GM12875 (cell line): ENCODE data around the gene KLC4.

Experiments
- H3K4me3 ChIP-seq: one replicate; pipeline ENCODE4 v1.5.1; 2011; ENCODE audit warnings: low read depth, low read length, control low read depth
- TF ChIP-seq, protein P1 (sequence below): IDR thresholded peaks from 2 replicates; pipeline ENCODE4 v1.5.1; 2011; ENCODE audit warnings: low read depth, mild to moderate bottlenecking, control low read depth, inconsistent platforms, low read length, moderate library complexity, borderline replicate concordance; ENCODE audit not compliant: insufficient read depth

Gene KLC4

DNA sequence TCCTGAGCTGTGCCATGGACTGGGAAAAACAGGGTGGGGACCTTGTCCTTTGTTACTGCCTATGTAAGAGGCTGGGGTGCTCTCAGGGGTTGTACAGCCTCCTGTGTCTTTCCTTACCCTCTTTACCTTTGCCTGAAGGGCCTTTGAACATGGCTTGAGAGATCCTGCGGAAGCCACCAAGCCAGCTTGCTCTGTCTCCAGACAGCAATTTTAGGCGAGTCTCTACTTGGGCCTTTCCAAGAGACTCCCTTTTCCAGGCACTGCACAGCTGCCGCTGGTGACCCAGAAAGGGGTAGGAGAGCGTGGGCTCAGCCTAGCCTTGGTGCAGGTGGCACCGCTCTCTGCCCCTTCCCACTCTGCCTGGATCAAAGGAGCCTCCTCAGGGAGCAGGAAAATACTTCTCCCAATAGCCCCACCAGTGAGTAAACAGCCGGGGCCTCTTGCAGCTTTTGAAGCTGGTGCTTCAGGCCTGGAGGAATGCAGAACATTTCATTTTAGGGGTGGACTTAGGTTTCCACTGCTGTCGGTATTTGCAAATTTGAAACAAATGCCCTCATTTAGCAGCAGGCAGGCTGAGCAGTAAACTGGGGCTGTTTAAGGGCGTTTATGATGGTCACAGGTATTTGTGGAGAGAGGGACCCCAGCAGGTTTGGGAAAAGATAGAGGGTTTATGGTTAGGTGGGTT, 30.6 kb downstream of the KLC4 start:
- TF ChIP-seq, protein P1, sequence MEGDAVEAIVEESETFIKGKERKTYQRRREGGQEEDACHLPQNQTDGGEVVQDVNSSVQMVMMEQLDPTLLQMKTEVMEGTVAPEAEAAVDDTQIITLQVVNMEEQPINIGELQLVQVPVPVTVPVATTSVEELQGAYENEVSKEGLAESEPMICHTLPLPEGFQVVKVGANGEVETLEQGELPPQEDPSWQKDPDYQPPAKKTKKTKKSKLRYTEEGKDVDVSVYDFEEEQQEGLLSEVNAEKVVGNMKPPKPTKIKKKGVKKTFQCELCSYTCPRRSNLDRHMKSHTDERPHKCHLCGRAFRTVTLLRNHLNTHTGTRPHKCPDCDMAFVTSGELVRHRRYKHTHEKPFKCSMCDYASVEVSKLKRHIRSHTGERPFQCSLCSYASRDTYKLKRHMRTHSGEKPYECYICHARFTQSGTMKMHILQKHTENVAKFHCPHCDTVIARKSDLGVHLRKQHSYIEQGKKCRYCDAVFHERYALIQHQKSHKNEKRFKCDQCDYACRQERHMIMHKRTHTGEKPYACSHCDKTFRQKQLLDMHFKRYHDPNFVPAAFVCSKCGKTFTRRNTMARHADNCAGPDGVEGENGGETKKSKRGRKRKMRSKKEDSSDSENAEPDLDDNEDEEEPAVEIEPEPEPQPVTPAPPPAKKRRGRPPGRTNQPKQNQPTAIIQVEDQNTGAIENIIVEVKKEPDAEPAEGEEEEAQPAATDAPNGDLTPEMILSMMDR, result no peak
- no peak overlapping the region for H3K4me3 ChIP-seq

DNA sequence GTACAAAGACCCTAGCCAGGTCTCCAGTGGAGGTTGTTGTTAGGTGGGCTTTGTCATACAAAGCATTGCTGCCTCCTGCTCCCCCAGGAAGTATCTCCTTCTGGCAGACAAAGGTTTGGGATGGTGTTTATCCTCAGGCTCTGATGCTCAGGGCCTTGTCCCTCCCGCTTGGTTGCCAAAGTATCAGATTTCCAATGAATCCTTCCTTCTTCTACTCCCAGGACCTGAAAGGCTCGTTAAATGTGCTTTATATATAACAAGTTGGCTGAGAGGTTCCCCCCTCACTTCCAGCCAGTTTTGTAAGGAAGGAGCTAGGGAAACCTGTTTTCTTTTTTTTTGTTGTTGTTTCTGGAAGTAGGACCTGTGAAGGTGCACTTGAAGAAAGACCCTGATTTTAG, 31.1 kb downstream of the KLC4 start:
- no peak overlapping the region for H3K4me3 ChIP-seq

DNA sequence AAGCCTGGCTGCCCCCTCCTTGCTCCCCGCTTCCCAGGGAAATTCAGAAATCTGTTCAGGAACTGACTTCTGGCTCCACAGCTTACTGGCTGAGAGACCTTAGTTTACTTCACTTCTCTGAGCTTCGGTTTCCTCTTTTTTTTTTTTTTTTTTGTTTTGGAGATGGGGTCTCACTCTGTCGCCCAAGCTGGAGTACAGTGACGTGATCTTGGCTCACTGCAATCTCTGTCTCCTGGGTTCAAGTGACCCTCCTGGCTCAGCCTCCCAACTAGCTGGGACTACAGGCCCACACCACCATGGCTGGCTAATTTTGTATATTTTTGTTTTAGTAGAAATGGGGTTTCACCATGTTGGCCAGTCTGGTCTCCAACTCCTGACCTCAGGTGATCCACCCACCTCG, 31.6 kb downstream of the KLC4 start:
- TF ChIP-seq, protein P1, result no peak

More for the DNA sequence above, 31.1 kb downstream of the KLC4 start:
- TF ChIP-seq, protein P1, result no peak

DNA sequence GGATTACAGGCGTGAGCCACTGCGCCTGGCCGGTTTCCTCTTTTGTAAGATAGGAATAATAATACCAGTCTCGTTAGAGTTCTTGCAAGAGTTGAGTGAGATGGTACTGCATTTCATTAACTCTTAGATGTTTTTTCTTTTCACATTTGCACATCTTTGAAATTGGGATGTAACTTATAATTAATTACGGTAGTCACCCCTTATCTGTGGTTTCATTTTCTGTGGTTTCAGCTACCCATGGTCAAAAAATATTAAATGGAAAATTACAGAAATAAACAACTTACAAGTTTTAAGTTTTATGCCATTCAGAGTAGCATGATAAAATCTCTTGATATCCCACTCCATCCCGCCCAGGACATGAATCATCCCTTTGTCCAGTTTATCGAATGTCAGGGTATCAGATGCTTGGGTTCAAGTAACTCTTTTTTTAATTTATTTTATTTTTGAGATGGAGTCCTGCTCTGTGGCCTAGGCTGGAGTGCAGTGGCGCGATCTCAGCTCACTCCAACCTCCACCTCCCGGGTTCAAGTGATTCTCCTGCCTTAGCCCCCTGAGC, 32.1 kb downstream of the KLC4 start:
- H3K4me3 ChIP-seq, result no peak overlapping the region
- TF ChIP-seq, protein P1, result no peak

More for the DNA sequence above, 31.6 kb downstream of the KLC4 start:
- no peak overlapping the region for H3K4me3 ChIP-seq

DNA sequence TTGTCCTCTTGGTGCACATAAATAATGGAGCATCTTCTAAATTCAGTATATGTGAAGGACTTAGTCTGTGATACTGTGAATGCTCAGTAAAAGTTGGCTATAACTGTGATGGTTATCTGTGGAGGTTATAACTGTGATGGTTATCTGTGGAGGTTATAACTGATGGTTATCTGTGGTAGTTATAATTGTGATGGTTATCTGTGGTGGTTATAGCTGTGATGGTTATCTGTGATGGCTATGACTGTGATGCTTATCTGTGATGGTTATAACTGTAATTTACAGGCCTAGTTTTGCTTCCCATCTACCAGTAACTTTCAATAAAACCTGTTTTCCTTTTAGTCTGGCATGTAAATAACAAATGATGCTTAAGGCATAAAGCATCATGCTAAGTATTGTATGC, 33.2 kb downstream of the KLC4 start:
- TF ChIP-seq, protein P1, result no peak
- H3K4me3 ChIP-seq, result no peak overlapping the region

DNA sequence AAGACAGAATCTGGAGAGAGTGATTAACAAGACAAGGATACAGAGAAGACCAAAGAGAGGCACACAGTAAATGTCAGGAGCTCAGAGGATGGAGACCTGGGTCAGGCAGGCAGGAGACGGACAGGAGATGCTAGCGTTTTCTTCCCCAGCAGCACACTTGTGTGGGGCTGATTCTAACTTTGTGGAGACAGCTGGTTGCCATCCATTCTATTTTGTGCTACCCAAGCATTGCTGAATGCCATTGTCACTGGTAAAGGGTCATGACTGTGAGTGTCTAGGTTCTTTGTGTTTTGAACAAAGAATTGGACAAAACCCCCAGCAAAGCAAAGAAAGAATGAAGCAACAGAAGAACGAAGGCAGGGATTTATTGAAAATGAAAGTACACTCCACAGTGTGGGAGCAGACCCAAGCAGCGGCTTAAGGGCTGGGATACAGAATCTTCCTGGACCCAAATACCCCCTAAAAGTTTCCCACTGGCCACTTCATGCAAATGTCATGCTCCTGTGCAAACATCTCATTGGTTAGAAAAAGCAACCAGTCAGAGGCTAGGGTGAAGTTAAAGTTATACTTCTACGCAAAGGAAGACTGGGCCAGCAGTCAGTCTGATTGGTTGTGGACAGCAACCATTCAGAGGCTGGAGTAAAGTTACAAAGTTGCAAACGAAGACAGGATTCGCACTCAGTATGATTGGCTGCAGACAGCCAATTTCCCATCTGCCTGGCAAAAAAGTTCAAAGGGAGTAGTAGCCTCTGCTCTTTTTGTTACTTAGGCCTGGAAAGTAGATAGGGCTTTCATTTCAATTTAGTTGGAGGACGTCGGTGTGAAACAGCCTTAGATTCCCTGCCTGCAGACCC, 34.2 kb downstream of the KLC4 start:
- TF ChIP-seq, protein P1, result no peak
- H3K4me3 ChIP-seq, result no peak overlapping the region
